ENCODE measurements around the gene GLI3.

Gene GLI3

DNA sequence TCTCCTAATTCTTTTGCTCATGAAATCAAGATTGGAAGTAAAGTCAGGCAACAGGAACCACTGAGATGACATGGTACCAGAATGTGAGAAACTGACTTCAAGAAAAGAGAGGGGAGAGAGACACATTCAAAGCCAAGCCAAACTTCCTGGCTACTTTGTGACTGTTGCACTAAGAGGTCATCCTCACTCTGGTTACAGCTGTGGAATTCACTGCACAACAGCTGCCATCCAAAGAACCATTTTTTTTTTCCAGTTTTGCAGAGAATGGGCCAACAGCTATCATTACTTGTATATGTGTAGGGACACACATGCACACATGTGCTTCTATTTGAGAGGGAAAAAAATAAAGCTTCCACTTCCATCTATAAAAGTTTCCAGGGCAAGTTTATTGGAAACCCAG, 203.5 kb downstream of the GLI3 start:
- DNase-seq (ENCODE audit: low spot score): no peak

DNA sequence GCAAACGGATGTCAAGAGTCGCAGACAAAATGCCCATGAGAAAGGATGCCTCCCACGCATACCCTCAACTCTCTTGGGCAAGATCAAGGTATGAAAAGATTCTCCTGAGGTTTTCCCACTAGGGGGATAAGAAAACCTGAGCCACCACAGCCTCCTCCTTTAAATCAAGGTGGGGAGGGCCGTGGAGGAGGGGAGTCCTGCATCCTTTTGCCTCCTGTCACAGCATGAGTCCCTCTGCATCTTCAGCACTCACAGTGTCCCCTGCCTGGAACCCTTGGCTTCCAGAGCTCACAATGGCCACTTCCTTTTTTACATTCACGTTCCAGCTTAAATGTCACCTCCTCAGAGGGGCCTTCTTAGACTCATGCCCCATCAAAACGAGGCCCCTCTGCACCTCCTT, 207.6 kb downstream of the GLI3 start:
- no peak for DNase-seq (ENCODE audit: low spot score)

GRCh38 chr7:42027521-42027920, 209.5 kb downstream of the GLI3 start:
- DNase-seq (ENCODE audit: low spot score): no peak

GRCh38 chr7:42026622-42027197, 210.3 kb downstream of the GLI3 start:
- DNase-seq (ENCODE audit: low spot score): no peak

DNA sequence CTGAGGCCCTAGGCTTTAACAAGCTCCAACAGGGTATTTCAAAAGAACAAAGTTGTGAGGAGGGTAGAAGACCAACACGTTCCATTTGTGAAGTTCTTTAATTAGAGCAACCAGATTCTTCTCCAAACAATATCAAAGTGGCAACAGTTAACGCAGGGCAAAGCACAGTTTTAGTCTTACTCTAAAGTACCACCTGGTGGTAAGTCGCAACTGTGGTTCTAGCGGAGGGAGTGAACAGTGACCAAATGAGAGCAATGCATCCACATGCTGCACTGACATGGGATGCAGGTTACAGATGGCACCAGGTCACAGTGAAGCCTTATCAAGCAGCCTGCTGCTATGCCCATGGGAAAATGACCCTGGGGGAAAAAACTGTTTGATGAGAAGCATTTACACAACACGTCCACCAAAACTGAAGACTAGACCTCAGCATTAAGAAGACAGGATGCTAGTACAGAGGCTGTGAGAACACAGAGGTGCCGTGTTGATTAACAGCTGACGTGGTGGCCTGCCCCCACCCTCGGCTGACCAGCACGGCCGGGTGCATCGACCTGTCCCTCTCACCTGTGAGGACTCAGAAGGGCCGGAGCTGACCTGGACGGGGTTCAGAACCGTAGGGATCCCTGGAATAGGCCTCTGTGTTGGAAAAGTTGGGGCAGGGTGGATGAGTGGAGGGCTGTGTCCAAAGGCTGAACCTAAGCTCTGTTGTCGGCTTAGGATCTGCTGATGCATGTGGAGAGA, 211.2 kb downstream of the GLI3 start:
- no peak for DNase-seq (ENCODE audit: low spot score)

DNA sequence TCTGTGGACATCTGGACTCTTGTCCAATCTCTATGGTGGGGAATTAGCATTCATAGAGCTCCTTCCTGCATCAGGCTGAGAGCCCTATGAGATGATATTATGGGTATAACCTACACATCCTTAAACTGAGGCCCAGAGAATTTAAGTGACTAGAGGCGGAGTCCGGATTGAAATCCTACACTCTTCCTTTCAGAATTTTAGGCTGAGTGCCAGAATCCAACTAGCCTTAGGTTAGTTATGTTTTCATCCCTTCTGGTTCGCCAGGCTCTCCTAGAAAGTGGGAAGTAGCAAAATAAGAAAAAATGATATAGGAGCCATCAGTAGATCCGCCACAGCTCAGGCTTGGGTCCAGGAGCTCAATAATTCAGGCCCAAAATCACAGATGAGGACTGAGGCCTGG, 212.5 kb downstream of the GLI3 start:
- no peak for DNase-seq (ENCODE audit: low spot score)

GRCh38 chr7:42023262-42023661, 213.7 kb downstream of the GLI3 start:
- no peak for DNase-seq (ENCODE audit: low spot score)

GRCh38 chr7:42022791-42023190, 214.2 kb downstream of the GLI3 start:
- no peak for DNase-seq (ENCODE audit: low spot score)

DNA sequence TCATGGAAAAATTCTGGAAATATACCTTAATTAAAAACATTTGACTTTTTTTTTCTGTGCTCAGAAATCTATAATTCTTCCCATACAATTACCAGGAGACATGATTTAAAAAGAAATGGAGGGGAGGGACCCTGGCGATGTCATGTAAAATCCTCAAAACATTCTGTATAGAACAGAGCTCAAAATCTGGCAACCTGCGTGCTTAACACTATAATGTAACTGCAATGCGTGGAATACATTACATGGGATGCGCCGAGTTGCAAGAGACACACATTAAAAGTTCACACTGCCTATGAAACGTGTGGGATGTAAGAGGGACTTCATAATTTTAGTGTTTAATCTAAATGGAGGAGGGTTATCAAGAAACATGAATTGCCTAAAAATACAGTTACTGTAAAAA, 215.0 kb downstream of the GLI3 start:
- no peak for DNase-seq (ENCODE audit: low spot score)

DNA sequence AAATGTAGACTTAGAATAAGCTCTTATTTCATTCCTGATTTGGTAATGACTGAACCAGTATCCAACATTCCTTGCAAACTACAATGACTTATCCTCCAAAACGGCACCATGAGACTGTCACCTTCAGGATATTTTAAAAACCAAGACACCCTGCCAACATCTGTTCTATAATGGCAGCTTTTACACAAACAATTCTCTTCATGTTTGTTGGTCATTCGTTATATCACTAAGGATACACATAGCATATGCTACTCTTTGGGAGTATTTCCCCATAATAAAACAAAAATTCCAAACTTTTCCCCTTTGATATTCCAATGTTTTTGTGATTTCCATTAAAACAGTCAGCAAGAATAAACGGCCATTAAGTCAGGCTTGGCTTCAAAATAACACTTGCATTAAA, 215.4 kb downstream of the GLI3 start:
- DNase-seq (ENCODE audit: low spot score): no peak

- DNase-seq (ENCODE audit: low spot score): no peak
Measured at GRCh38 chr7:42020061-42020460, 216.9 kb downstream of the GLI3 start.

GRCh38 chr7:42017349-42017986, 219.5 kb downstream of the GLI3 start:
- DNase-seq (ENCODE audit: low spot score): no peak

DNA sequence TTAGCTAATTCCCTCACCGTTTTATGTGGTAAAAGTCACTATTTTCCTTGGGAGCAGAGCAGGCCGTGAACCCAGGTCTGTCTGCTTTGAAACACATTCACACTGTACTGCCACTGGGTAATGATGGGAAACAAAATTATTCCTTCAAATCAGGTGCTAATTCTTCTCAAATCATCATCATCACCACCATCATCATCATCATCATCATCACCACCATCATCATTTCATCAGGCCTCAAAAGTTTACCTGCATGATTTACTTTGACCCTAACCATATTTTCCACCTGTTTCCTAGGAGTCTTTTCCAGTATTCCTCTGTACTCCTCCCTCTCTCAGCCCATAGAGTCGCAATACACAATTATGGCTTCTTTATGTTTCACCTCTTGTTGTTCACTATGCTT, 220.5 kb downstream of the GLI3 start:
- no peak for DNase-seq (ENCODE audit: low spot score)

DNA sequence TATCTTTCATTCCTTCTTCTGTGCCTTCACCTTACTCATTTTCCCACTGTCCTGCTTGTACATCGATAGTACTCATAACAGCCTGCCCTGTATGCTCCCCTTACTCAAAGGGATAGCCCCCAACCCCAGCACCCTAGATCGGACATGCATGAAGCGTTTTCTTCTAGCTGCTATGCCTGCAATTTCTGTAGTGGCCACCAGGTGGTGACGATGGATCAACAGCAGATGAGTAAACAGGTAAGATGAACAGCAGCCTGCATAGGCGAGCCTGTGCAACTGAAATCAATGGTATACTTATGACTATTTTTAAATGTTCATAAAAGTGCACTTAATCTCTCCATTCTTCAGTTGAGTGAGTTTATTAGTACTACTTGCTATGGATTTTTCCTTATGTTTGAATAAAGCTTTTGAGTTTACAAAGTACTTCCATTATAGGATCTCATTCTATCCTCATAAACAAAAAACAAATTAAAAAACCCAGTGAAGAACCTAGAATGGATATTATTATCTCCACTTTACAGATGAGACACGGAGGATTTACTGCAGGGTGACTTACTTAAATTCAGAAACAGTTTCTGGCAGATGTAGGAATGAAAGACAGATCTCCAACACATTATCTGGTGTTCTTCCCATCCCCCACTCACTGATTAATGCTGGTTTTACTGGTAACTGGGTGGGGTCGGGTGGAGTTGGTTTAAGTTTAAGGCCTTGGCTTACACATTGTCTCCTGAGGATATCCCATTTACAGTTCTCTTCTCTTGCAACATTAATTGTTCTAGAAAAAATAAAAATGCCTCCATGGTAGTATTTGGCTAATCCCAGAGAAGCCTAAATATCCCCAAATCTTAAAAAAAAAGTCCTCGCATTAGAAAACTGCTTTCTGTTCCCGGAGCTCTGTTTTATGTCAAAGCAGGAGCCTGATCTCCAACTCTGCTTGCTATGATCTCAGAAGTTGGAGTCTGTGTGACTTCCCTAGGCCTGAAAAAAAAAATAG, 222.1 kb downstream of the GLI3 start:
- peak; percentile 19 for DNase-seq (ENCODE audit: low spot score)

DNA sequence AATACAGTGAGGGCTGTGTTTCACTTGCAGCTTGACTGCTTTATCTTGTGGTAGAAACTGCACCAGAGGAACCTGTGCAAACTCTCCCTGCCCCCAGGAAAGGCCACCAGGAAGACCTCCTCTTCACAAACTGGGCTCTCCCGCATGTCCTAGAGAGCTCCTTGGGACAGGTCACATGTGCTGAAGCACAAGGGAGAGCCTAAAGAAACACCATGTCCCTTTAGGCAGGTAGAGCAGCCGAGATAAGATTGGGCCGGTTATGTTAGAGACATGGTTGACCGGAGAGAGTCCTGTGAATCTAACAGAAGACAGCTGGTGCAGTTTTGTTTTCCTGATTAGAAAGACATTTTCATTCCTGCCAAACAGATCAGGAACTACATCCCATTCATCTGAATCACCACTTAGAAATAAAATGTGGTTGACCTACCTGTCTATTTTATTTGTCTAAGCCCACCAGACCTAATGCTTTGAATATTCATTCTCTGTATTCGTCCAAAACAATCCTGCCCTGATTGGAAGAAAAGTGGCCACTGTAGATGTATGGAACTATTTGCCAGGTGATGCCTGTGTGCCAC, 224.1 kb downstream of the GLI3 start:
- DNase-seq (ENCODE audit: low spot score): no peak

GRCh38 chr7:42012313-42012712, 224.7 kb downstream of the GLI3 start:
- DNase-seq (ENCODE audit: low spot score): no peak

- no peak for DNase-seq (ENCODE audit: low spot score)
Measured at GRCh38 chr7:42011846-42012245, 225.2 kb downstream of the GLI3 start.

- no peak for DNase-seq (ENCODE audit: low spot score)
Measured at GRCh38 chr7:42010751-42011150, 226.3 kb downstream of the GLI3 start.

- no peak for DNase-seq (ENCODE audit: low spot score)
Measured at GRCh38 chr7:42006801-42007513, 230.1 kb downstream of the GLI3 start.

GRCh38 chr7:42002654-42003053, 234.4 kb downstream of the GLI3 start:
- DNase-seq (ENCODE audit: low spot score): no peak

GRCh38 chr7:41999736-42000283, 237.2 kb downstream of the GLI3 start:
- no peak for DNase-seq (ENCODE audit: low spot score)

All from LoVo (cell line).